Cardiac fibroblast (primary cell): ENCODE data around the gene LDHD.

Experiments used
- DNase-seq, 2 donors: peaks; one replicate each; pipeline versions ENCODE4 v3.0.0 to v3.0.0-alpha.2; 2010; ENCODE audit warnings: low read depth in 2 of 2
- H3K4me3 ChIP-seq, 2 donors: replicated peaks in 1 of 2; 1 replicate in 1 of 2; 2 replicates in 1 of 2; pipeline ENCODE4 v1.5.1; 2011; ENCODE audit warnings: low read depth in 2 of 2, low read length in 2 of 2, mild to moderate bottlenecking in 2 of 2, moderate library complexity in 1 of 2
- TF ChIP-seq, protein P1 (sequence below): IDR thresholded peaks from one replicate; pipeline ENCODE4 v1.5.1; 2011; ENCODE audit warnings: low read depth, mild to moderate bottlenecking, low read length, inconsistent platforms

The LDHD gene

DNA sequence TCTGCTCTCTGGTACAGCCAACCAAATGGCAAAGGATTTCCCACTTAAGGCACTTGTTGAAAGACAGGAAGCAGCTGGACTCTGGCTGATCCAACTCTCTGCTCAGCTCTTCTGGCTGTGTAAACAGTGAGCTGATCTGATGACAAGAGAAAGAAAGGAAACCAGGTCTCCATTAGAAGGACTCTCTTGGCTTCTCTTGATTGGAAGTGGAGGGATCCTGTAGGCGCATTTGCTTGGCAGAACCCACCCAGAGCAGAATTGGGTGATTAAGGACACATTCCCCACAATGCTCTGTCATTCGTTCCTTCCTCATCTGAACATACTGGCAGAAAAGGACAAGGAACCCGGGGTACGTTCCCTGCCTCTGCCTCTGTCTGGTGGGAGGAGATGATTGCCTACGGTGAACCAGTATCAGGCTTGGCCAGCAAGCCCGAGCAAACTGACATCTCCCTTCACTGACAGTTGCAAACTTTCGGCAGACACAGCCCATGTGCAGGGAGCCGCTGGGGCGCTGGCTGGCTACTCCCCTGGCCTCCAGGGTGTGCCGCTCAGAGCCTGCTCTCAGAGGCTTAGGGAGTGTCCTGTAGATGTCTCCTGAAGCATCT is 29.1 kb downstream of the LDHD start:
- peak; percentile 73 to 90 for DNase-seq
- TF ChIP-seq, protein P1, sequence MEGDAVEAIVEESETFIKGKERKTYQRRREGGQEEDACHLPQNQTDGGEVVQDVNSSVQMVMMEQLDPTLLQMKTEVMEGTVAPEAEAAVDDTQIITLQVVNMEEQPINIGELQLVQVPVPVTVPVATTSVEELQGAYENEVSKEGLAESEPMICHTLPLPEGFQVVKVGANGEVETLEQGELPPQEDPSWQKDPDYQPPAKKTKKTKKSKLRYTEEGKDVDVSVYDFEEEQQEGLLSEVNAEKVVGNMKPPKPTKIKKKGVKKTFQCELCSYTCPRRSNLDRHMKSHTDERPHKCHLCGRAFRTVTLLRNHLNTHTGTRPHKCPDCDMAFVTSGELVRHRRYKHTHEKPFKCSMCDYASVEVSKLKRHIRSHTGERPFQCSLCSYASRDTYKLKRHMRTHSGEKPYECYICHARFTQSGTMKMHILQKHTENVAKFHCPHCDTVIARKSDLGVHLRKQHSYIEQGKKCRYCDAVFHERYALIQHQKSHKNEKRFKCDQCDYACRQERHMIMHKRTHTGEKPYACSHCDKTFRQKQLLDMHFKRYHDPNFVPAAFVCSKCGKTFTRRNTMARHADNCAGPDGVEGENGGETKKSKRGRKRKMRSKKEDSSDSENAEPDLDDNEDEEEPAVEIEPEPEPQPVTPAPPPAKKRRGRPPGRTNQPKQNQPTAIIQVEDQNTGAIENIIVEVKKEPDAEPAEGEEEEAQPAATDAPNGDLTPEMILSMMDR = no peak
- no peak overlapping the region for H3K4me3 ChIP-seq

DNA sequence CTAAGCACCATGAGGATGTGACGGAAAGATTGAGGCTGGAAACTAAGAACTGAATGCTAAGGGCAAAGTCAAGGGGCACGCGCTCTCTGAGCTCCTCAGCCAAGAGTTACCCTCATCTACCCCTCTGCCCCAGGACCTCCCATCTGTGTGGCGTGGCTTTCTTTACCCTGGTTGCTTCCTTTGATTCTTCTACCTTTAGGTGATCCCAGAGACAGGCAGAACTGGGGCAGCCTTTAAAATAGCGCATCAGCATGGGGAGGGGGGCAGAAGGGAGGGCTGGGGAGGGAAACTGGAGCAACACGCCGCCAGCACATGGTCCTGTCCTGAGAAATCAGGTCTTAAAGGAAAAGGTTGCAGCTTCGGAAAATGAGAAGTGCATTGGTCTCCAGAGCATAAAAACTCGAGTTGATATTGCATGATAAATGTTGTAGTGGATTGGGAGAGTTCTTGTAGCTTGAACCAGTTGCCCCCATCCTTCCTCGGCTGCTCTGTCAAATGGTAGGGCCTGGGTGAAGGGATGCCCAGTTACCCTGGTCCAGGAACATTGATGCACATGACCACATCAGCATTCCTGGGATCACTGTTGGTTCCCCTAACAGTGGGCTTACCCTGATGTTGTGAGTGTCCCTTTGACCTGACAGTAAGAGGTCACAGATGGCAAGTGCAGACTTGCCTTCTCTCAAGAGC is 29.7 kb downstream of the LDHD start:
- H3K4me3 ChIP-seq = no peak overlapping the region
- DNase-seq = no peak
- TF ChIP-seq, protein P1 = no peak

GRCh38 chr16:75086281-75086680 is 30.3 kb downstream of the LDHD start:
- no peak overlapping the region for H3K4me3 ChIP-seq
- TF ChIP-seq, protein P1 = no peak
- DNase-seq = peak in 1 of 2 donors; percentile 36

GRCh38 chr16:75085556-75085955 is 31.0 kb downstream of the LDHD start:
- TF ChIP-seq, protein P1 = no peak
- no peak for DNase-seq
- no peak overlapping the region for H3K4me3 ChIP-seq

GRCh38 chr16:75083813-75084212 is 32.8 kb downstream of the LDHD start:
- TF ChIP-seq, protein P1 = no peak
- DNase-seq = no peak
- no peak overlapping the region for H3K4me3 ChIP-seq

DNA sequence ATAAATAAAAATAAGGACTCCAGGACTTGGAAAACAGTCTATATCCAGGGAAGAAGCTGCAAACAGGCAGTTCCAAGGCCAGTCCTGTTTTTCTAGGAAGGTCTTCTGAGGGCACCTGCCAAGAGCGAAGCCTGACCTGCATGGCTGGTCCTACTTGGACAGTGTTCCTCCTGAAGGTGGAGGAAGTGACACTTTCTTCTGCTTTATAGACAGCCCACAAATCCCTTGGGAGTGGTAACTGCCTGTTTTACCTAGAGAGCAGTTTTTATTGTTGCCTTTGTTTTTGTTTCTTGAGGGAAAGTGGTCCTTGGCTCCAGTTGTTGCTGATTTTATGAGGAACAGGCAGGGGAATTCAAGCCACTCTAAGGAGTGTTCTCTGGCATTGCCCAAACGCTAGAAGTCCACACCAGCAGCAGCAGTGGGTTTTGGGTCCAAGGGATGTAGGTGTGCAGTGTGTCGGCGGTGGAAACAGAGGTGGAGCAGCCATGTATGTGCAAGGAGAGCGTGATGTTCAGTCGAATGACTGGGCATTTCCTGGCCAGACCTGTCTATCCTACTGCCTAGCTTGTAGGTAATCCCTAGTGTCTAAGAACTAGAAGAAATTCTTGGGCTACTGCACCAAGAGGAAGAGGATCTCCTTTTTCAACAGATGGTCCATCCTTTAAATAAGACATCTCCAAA is 35.3 kb downstream of the LDHD start:
- DNase-seq = no peak
- TF ChIP-seq, protein P1 = no peak
- H3K4me3 ChIP-seq = no peak overlapping the region
